ENCODE measurements around the gene PNLDC1.
"Not testable (repeated sequence)": the region's sequence is repeated elsewhere in the genome, so short reads cannot be mapped to it uniquely, and the experiment has no call there.

- TF ChIP-seq POLR2AphosphoS5, POLR2A (IDR thresholded peaks at IDR 0.05): not testable (repeated sequence)
- TF ChIP-seq, protein P1, sequence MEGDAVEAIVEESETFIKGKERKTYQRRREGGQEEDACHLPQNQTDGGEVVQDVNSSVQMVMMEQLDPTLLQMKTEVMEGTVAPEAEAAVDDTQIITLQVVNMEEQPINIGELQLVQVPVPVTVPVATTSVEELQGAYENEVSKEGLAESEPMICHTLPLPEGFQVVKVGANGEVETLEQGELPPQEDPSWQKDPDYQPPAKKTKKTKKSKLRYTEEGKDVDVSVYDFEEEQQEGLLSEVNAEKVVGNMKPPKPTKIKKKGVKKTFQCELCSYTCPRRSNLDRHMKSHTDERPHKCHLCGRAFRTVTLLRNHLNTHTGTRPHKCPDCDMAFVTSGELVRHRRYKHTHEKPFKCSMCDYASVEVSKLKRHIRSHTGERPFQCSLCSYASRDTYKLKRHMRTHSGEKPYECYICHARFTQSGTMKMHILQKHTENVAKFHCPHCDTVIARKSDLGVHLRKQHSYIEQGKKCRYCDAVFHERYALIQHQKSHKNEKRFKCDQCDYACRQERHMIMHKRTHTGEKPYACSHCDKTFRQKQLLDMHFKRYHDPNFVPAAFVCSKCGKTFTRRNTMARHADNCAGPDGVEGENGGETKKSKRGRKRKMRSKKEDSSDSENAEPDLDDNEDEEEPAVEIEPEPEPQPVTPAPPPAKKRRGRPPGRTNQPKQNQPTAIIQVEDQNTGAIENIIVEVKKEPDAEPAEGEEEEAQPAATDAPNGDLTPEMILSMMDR (IDR thresholded peaks at IDR 0.05), result not testable (repeated sequence)
These were observed 48.5 kb downstream of the PNLDC1 start for GRCh38 chr6:159848552-159848951.

All from sigmoid colon (tissue), 4 donors.